ENCODE results near the gene FREY1.

- TF ChIP-seq YY1 (IDR thresholded peaks at IDR 0.05; ENCODE audit: low read depth) = no peak
- TF ChIP-seq FOXM1 (IDR thresholded peaks at IDR 0.05; ENCODE audit: borderline replicate concordance, low read depth) = no peak
- no peak for TF ChIP-seq TCF12 (IDR thresholded peaks at IDR 0.05; ENCODE audit: low read depth)
- TF ChIP-seq EP300 (IDR thresholded peaks at IDR 0.05; ENCODE audit: borderline replicate concordance) = no peak
- no peak for TF ChIP-seq TAF1 (IDR thresholded peaks at IDR 0.05; ENCODE audit: low read depth)
- no peak for TF ChIP-seq REST (IDR thresholded peaks at IDR 0.05; ENCODE audit: low read depth)
- TF ChIP-seq RAD21 (IDR thresholded peaks at IDR 0.05; ENCODE audit: low read depth) = no peak
- no peak for TF ChIP-seq ZBTB7A (IDR thresholded peaks at IDR 0.05; ENCODE audit: low read depth)
These were observed 26.2 kb upstream of the FREY1 start for GRCh38 chr11:45933131-45933831.
